ENCODE measurements around the gene CHTF18. TPM values are rescaled to one million over a fixed set of nuclear protein-coding genes. Genes with fewer than 3 reads are reported as not detected.

CHTF18 gene
- total and polyA plus RNA-seq, 9 of the 15 experiments (the other 6 are each of a cell fraction or from before 2014, with no cell fraction given) = 2.5 to 123 (median 17.0) TPM

- ChIA-PET CTCF (ENCODE audit: low intra/inter-chr PET ratio) (no interaction called here), POLR2A (no interaction called here)
- Histone ChIP-seq H3K4me1 (replicated peaks in 1 of 2; ENCODE audit: control insufficient read depth in 2 of 2, insufficient read depth in 2 of 2, low read length in 2 of 2) (peaks cover 2 to 92% of the 10 kb centered on the region in 2 experiments; a peak in 3 of 5 replicates), H3K9me3 (replicated peaks; ENCODE audit: control insufficient read depth, insufficient read depth, low read depth, low read length) (no peaks in the 10 kb centered on the region), H3K79me2 (ENCODE audit: control insufficient read depth, insufficient read depth, low read length) (no peaks in the 10 kb centered on the region; the same call in 2 of the 3 replicates), H3K4me3 (no peak overlapping the region), H2AFZ (ENCODE audit: low read depth, low read length) (no peak overlapping the region), H3K4me2 (ENCODE audit: insufficient read depth, low read length) (no peak overlapping the region), H3K9me1 (ENCODE audit: control insufficient read depth, insufficient read depth, low read length) (no peaks in the 10 kb centered on the region), H3K9ac (ENCODE audit: insufficient read depth in 1 of 2, low read depth in 2 of 2, low read length in 2 of 2) (no peak overlapping the region), H3K36me3 (ENCODE audit: control insufficient read depth, insufficient read depth, low read length) (peaks cover 34% of the 10 kb centered on the region; the same call in 1 of the 3 replicates), H3K27ac (ENCODE audit: extremely low read depth, low read depth, low read length) (no peak overlapping the region), H3K27me3 (ENCODE audit: control insufficient read depth in 2 of 2, insufficient read depth in 2 of 2, low read length in 2 of 2) (no peaks in the 10 kb centered on the region), H4K20me1 (replicated peaks; ENCODE audit: control insufficient read depth, insufficient read depth, low read length) (peaks cover 11% of the 10 kb centered on the region)
- in situ Hi-C loops (cut with MboI) = no loop called here
- FAIRE-seq (no peak), ATAC-seq (no peak), DNase-seq (ENCODE audit: extremely low read depth in 1 of 4, low spot score in 3 of 4) (no peak)
- 92% methylated on average over 16 of the region's 22 CpGs for WGBS (ENCODE audit: insufficient coverage, low coverage, missing lambda C conversion rate)
- intact Hi-C loops (cut with micrococcal nuclease) = no loop called here
- BruUV-seq (replicated peaks) = no TSS peak
- TF ChIP-seq ETS1 (conservative IDR thresholded peaks at IDR 0.05; ENCODE audit: control insufficient read depth, low read depth, low read length) (no peak), RERE (CRISPR knock-in tag; IDR thresholded peaks at IDR 0.05; ENCODE audit: borderline replicate concordance) (no peak), FOSL1 (tag; conservative IDR thresholded peaks at IDR 0.05) (no peak), ARID3A (IDR thresholded peaks at IDR 0.05; ENCODE audit: borderline replicate concordance, low read depth, low read length) (no peak), ZNF175 (CRISPR knock-in tag; IDR thresholded peaks at IDR 0.05; ENCODE audit: low read depth) (no peak), ZBTB17 (CRISPR knock-in tag; IDR thresholded peaks at IDR 0.05) (no peak), TRIM28 (IDR thresholded peaks at IDR 0.05) (no peak), SRSF1 (IDR thresholded peaks at IDR 0.05; ENCODE audit: low read depth, low read length) (no peak), ZBTB26 (CRISPR knock-in tag; IDR thresholded peaks at IDR 0.05) (no peak)
These were observed 9.3 kb downstream of the CHTF18 start for GRCh38 chr16:797686-798085.
